ENCODE results near the gene SEMA3D.
"Not testable (repeated sequence)": the region's sequence is repeated elsewhere in the genome, so short reads cannot be mapped to it uniquely, and the experiment has no call there.

SEMA3D gene

GRCh38 chr7:84998665-84999064, 188.2 kb downstream of the SEMA3D start:
- DNase-seq (ENCODE audit: low read depth in 2 of 2, low spot score in 1 of 2), result no peak

GRCh38 chr7:84997626-84998025, 189.2 kb downstream of the SEMA3D start:
- DNase-seq (ENCODE audit: low read depth in 2 of 2, low spot score in 1 of 2), result no peak

GRCh38 chr7:84992954-84993353, 193.9 kb downstream of the SEMA3D start:
- not testable (repeated sequence) for DNase-seq (ENCODE audit: low read depth in 2 of 2, low spot score in 1 of 2)

GRCh38 chr7:84985073-84985784, 201.6 kb downstream of the SEMA3D start:
- DNase-seq (ENCODE audit: low read depth in 2 of 2, low spot score in 1 of 2), result no peak

GRCh38 chr7:84982199-84982598, 204.7 kb downstream of the SEMA3D start:
- DNase-seq (ENCODE audit: low read depth in 2 of 2, low spot score in 1 of 2), result no peak

GRCh38 chr7:84981055-84981976, 205.5 kb downstream of the SEMA3D start:
- no peak for DNase-seq (ENCODE audit: low read depth in 2 of 2, low spot score in 1 of 2)

- DNase-seq (ENCODE audit: low read depth in 2 of 2, low spot score in 1 of 2), result no peak
Observed at GRCh38 chr7:84975586-84976185, 211.2 kb downstream of the SEMA3D start.

GRCh38 chr7:84971360-84971759, 215.5 kb downstream of the SEMA3D start:
- DNase-seq (ENCODE audit: low read depth in 2 of 2, low spot score in 1 of 2), result no peak

- no peak for DNase-seq (ENCODE audit: low read depth in 2 of 2, low spot score in 1 of 2)
Observed at GRCh38 chr7:84970670-84971069, 216.2 kb downstream of the SEMA3D start.

GRCh38 chr7:84953234-84953633, 233.6 kb downstream of the SEMA3D start:
- no peak for DNase-seq (ENCODE audit: low read depth in 2 of 2, low spot score in 1 of 2)

- no peak for DNase-seq (ENCODE audit: low read depth in 2 of 2, low spot score in 1 of 2)
Observed at GRCh38 chr7:84950836-84951235, 236.0 kb downstream of the SEMA3D start.

GRCh38 chr7:84949501-84949900, 237.4 kb downstream of the SEMA3D start:
- no peak for DNase-seq (ENCODE audit: low read depth in 2 of 2, low spot score in 1 of 2)

- DNase-seq (ENCODE audit: low read depth in 2 of 2, low spot score in 1 of 2), result no peak
Observed at GRCh38 chr7:84949067-84949466, 237.8 kb downstream of the SEMA3D start.

GRCh38 chr7:84948634-84949033, 238.2 kb downstream of the SEMA3D start:
- no peak for DNase-seq (ENCODE audit: low read depth in 2 of 2, low spot score in 1 of 2)

GRCh38 chr7:84946549-84946948, 240.3 kb downstream of the SEMA3D start:
- DNase-seq (ENCODE audit: low read depth in 2 of 2, low spot score in 1 of 2), result no peak
